Stimulated activated CD4-positive, alpha-beta T cell treated with anti-CD3 and anti-CD28 coated beads, Interleukin-15, amount 100 ng/mL, for 48 hours (primary cell): ENCODE results near the gene RGR.
A peak's percentile ranks its signal among the peaks of the same experiment; 100 is the strongest.

Experiments used
- DNase-seq, 2 donors: peaks; one replicate each; pipeline ENCODE4 v3.0.0-alpha.2; 2020; ENCODE audit warnings: low read depth in 2 of 2

The RGR gene

GRCh38 chr10:84296091-84296981, 51.5 kb downstream of the RGR start:
- DNase-seq = no peak

- DNase-seq = no peak
Observed at GRCh38 chr10:84298057-84298456, 53.2 kb downstream of the RGR start.

- no peak for DNase-seq
Observed at GRCh38 chr10:84302223-84302622, 57.4 kb downstream of the RGR start.

- DNase-seq = no peak
Observed at GRCh38 chr10:84306751-84307384, 62.0 kb downstream of the RGR start.

- no peak for DNase-seq
Observed at GRCh38 chr10:84308021-84308420, 63.2 kb downstream of the RGR start.

- DNase-seq = peak in 1 of 2 donors; percentile 33
Observed at GRCh38 chr10:84308481-84309304, 63.8 kb downstream of the RGR start.
